ENCODE data around the gene RNF224.

Gene RNF224

DNA sequence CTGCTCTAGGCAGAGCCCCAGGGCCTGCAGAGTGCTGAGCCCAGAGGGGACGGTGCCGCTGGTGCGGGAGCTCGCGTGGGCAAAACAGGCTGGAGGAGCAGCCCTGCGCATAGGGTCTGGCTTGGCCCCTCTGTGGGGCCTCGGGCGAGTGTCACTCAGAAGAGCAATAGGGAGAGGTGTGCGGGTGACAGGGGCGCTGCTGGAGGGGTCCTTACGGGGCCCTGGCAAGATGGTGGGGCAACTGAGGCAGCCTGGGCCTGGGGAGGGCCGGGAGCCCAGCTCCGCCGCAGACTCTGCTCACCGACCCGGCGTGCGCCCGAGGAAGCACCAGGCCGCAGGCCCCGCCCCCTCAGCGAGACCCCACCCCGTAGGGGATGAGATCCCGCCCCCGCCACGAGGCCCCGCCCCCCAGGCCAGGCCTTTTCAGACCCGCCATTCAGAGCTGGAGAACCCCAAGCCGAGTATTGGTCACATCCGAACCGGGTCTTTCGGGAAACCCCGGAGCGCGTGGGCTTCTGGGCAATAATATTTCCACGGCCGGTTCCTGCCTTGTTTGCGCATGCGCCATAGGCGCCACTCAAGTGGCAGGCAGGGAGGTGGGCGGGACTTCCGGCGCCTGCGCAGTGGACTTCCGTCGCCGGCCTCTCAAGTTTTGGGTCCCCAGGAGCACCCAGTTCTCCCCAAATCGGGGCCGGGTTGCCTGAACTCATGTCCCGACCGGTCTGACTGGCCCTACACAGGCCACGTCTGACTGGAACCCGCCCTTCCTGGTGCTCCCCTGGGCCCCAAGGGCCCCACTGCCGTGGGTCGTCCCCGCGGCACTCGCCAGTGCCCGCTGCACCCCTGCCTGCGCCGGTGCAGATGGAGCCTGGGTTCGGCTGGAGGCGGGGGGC, 4.0 kb upstream of the RNF224 start:
- TF ChIP-seq GATA2 (IDR thresholded peaks at IDR 0.05; ENCODE audit: low read depth, low read length) (no peak), GATA3 (IDR thresholded peaks at IDR 0.05; ENCODE audit: low read depth, low read length) (no peak)

DNA sequence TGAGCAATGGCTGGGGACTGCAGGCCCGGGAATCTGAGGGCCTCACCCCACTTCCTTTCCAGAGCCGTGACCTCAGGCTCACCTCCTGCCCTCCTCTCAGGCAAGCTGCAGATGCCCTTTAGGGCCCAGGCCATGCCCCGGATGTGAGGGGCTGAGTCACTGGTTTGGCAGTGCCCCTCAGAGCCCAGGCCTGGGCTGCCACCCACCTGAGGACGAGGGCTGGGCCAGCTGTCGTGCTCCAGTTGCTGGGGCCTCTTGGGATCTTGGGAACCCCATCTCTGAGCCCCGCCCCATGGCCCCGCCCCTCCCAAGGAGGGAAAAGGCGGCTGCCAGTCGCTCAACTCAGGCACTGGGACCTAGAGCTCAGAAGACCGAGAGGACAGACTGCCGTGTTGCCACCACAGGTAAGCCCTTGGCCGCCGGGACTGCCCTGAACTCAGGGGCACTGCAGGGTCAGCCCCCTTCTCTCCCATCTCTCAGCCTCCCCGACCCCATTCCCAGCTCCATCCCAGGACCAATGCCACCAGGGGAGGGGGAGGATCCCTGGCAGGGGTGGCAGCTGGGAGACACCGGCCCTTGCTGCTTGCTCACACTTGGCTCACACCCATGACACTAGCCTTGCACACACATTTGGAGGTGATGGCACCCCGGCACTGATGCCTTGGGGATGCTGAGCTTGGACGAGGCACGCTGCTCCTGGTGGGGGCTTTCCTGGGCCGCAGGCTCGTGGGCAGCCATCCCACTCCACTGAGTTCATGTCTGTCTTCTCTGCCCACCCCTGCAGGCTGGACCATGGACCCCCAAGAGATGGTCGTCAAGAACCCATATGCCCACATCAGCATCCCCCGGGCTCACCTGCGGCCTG, 2.2 kb upstream of the RNF224 start, which contains the start of gene CYSRT1:
Gene CYSRT1 (plus strand): TSS at position 345 of the 865 bp plus-strand sequence. CDS start 448 bp downstream, at position 793.
- TF ChIP-seq GATA2 (IDR thresholded peaks at IDR 0.05; ENCODE audit: low read depth, low read length) (no peak), GATA3 (IDR thresholded peaks at IDR 0.05; ENCODE audit: low read depth, low read length) (no peak)

DNA sequence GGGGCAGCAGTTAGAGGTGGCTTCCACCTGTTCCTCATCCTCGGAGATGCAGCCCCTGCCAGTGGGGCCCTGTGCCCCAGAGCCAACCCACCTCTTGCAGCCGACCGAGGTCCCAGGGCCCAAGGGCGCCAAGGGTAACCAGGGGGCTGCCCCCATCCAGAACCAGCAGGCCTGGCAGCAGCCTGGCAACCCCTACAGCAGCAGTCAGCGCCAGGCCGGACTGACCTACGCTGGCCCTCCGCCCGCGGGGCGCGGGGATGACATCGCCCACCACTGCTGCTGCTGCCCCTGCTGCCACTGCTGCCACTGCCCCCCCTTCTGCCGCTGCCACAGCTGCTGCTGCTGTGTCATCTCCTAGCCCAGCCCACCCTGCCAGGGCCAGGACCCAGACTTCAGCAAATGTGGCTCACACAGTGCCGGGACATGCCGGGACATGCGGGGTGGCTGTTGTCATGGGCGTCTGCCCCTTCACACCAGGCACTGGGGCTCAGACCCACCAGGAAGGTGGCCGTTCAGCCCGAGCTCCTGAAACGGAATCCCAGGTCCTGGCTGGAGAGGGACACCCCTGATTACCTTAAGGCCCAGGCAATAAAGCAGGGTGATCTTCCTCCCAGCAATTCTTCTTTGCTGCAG, 1.5 kb upstream of the RNF224 start:
- TF ChIP-seq GATA3 (IDR thresholded peaks at IDR 0.05; ENCODE audit: low read depth, low read length) (no peak), GATA2 (IDR thresholded peaks at IDR 0.05; ENCODE audit: low read depth, low read length) (no peak)

DNA sequence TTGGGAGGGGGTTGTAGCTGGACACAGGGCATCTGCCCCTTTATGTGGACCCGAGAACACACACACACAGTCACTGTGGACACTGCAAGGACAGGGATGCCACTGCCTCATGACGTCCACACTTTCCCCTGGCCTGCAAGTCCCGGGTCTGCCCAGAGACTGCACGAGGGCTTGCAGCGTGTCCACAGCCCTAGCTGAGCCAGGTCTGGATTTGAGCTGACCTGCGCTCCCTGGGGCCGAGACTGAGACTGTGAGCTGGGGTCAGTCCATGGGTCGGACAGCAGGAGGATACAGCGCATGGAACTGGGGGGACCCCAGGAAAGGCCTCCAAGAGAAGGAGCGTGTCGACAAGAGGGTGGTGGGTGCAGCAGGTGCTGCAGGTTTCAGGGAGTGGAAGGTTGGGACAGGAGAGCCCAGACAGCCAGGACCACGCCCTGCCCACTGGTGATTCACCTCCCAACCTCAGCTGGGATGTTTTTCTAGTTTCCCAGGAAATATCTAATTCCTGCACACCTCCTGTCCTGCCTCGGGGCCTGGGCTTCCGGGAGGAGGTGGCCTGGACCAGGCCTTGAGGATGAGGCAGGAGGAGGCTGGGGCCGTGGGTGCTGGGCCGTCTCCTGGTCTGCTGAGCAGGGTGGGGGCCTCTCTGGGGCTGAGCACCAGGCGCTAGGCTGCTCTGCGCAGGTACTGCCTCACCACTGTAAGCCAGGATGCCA, 806 bp upstream of the RNF224 start:
- TF ChIP-seq GATA2 (IDR thresholded peaks at IDR 0.05; ENCODE audit: low read depth, low read length) (no peak), GATA3 (IDR thresholded peaks at IDR 0.05; ENCODE audit: low read depth, low read length) (no peak)

DNA sequence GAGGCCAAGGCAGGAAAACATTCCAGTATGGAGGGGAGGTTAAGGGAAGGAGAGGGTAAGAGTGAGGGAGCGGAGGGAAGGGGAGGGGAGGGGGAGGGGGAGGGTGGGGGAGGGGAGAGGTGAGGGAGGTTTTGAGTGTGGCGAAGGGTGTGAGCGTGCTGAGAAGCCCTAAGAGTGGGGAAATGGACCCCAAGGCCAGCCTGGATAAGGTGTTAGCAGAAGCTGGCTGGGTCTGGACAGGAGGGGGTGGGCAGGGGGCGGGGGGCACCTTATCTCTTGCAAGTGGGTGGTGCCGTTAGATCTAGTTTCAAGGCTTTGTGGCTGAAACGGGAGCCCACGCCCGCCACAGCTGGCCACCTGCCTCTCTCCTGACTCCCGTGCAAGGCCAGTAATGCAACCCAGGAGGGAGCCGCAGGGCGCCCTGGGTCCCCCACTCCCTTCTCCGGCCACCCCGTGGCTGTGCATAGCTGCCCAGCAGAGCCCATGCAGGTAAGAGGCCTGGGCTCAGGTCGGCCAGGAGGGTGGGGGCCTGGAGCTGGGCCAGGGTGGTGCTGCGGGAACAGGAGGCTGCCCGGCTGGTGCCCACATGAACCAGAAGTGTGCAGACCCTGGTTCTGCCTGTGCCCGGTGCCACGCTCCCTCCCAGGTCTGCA, 677 bp downstream of the RNF224 start:
- TF ChIP-seq GATA3 (IDR thresholded peaks at IDR 0.05; ENCODE audit: low read depth, low read length) (no peak), GATA2 (IDR thresholded peaks at IDR 0.05; ENCODE audit: low read depth, low read length) (no peak)

DNA sequence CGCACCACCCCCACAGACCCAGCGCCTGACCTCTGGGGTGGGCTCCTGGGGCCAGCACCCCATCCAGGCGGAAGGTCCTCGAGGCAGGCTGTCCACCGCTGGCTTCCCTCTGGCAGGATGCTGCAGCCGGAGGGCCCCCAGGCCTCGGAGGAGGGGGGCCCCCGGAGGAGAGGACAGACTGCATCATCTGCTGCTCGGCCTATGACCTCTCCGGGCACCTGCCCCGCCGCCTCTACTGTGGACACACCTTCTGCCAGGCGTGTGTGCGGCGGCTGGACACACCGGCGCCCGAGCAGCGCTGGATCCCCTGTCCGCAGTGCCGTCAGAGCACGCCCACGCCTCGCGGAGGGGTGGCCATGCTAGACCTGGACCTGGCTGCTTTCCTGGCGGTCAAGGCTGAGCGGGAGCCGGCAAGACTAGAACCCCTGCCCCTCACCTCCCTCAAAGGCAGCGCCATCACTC, 1.2 kb downstream of the RNF224 start:
- TF ChIP-seq GATA2 (IDR thresholded peaks at IDR 0.05; ENCODE audit: low read depth, low read length) (no peak), GATA3 (IDR thresholded peaks at IDR 0.05; ENCODE audit: low read depth, low read length) (no peak)

DNA sequence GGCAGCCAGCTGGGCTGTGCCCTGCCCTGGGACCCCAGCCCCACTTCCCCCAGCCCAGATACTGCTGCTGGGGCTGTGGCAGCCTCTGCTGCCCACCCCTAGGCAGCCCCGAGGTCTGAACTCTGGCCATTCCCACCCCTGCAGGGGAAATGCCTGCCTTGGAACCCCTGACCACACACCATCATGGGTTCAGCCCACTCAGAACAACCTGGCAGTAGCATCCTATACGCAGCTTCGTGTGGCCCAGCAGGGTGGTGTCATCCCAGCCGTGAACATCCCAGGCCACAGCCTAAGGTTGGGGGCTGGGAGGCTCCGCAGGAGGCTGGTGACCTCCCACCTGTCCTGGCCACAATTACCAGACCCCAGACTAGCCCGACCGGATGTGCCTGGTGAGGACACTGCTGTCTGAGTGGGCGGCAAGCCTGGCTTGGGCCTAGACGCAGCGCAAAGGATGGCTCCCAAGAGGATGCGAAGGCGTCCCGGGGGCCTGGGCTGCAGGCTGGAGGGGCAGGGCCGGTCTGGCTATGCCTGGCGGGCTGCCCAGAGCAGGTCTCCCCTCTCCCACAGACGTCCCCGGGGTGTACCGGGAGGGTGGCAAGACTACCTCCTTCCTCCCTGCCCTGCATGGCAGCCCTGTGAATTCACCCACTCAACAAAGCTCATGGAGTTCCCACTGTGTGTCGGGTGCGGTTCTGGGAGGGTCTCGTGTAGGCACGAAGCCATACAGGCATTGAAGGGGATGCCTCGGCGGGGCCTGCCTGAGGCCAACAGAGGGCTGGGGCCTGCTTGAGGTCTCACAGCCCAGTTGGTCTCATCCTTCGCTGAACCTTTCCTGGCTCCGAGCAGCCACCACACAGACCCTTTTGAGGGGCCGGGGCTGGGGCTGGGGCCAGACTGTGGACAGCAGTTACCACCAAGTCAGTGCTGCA, 1.9 kb downstream of the RNF224 start:
- TF ChIP-seq GATA2 (IDR thresholded peaks at IDR 0.05; ENCODE audit: low read depth, low read length) (no peak), GATA3 (IDR thresholded peaks at IDR 0.05; ENCODE audit: low read depth, low read length) (no peak)

DNA sequence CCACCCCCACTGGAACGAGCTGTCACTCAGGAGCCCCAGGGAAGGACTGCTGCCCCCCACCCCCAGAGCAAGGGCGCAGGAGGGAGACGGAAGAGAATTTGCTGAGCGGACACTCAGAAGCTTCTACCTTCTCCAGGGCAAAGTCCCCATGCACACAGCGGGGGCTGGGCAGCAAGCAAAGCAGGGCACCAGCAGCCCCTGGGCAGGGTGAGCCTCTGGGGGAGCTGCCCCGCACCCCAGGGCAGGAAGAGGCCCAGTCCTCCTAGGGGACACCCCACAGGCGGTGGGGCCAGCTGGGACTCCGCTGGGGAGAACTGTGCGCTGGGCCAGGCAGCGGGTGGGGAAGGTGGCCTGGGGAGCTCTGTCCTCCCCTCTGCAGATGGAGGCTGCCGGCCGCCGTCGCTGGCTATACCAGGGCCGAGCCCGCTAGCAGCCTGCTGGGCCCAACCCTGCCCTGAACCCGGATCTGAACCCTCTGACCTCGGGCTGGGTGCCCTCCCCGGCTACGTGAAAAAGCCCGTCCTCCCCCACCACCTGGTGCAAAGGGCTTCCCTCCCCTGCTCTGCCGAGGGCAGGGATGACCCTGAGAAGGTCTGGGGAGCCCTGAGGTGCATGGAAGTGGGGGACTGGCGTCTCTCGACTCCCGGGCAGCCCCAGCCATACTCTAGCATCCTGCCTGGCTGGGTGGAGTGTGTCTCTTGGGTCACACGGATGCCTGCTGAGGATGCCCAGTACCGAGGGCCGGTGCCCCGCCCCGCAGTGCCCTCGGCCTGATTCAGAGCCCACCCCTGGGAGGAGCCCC, 2.8 kb downstream of the RNF224 start:
- TF ChIP-seq GATA2 (IDR thresholded peaks at IDR 0.05; ENCODE audit: low read depth, low read length) (no peak), GATA3 (IDR thresholded peaks at IDR 0.05; ENCODE audit: low read depth, low read length) (no peak)

DNA sequence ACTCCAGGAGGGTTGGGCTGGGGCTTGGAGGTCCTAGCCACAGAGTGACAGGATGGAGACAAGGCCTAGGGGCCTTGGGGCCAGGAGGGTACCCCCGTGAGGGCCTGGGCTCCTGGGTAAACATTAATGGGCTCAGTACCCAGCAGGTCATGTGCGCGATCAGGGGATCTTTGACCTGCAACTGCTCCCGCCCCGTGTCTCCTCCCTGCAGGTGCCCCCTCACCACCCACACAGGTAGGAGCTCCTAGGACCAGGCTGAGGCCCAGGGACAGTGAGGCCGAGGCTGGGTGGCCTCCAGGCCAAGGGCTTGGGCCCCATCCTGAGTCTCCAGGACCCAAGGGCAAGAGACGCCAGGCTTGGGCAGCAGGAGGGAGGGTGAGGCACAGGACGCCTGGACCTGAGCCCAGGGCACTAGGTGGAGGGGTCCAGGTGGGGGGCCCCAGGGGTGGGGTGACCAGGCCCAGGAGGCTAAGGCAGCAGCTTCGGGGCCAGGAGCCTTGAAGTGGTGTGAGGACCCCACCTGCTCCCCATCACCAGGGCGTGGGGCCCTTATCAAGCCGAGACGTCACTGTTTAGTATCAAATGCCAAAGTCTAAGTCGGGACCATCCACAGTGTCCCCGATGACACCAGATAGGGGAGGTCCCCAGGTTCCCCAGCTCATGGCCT, 3.5 kb downstream of the RNF224 start, which contains the start of gene SLC34A3:
Gene SLC34A3 (plus strand): TSS at position 197 of the 667 bp plus-strand sequence. CDS start 802 bp downstream, outside the sequence.
- TF ChIP-seq GATA3 (IDR thresholded peaks at IDR 0.05; ENCODE audit: low read depth, low read length) (no peak), GATA2 (IDR thresholded peaks at IDR 0.05; ENCODE audit: low read depth, low read length) (no peak)

DNA sequence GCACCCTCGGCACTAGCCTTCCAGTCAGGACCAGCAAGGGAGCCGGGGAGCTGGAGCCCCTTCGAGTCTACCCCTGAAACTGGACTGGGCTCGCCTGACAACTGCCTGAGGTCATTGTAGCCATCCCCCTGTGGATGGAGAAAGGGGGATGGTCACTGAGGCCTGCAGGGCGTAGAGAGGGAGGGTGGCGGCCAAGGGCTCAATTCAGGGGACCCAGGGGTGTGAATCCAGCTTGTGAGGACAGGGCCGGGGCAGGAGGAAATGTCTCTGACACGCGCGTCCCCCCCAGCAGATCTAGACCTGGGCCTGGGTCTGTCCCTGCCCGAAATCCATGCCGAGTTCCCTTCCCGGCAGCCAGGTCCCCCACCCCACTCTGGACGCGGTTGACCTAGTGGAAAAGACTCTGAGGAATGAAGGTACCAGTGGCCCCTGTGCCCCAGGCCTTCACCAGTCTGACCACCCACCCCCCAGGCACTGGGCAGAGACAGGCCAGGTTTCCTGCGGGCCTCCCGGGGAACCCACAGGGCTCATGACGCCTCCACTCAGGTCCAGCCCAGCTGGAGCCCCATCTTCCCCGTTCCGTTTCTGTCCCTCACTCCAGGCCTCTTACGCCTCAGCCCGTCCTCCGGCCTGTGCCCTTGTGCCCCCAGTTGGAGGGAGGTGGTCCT, 4.2 kb downstream of the RNF224 start:
- TF ChIP-seq GATA2 (IDR thresholded peaks at IDR 0.05; ENCODE audit: low read depth, low read length) = no peak
- no peak for TF ChIP-seq GATA3 (IDR thresholded peaks at IDR 0.05; ENCODE audit: low read depth, low read length)

Data from SH-SY5Y (cell line).